DND-41 (cell line): ENCODE results near the gene PLSCR1.

Source experiments
- EZH2 ChIP-seq: IDR thresholded peaks from 3 replicates; pipeline ENCODE4 v1.6.1; 2012; ENCODE audit warnings: borderline replicate concordance, low read depth, mild to moderate bottlenecking, moderate library complexity, low read length, inconsistent platforms; ENCODE audit not compliant: severe bottlenecking
- TF ChIP-seq, protein P1 (sequence below): IDR thresholded peaks from 2 replicates; pipeline ENCODE4 v1.5.1; 2012; ENCODE audit warnings: borderline replicate concordance, low read length, moderate library complexity, mild to moderate bottlenecking; ENCODE audit not compliant: poor library complexity, severe bottlenecking; ENCODE audit errors: extremely low read depth

GRCh38 chr3:146471012-146471411, 73.4 kb downstream of the PLSCR1 start:
- TF ChIP-seq EZH2: no peak
- TF ChIP-seq, protein P1, sequence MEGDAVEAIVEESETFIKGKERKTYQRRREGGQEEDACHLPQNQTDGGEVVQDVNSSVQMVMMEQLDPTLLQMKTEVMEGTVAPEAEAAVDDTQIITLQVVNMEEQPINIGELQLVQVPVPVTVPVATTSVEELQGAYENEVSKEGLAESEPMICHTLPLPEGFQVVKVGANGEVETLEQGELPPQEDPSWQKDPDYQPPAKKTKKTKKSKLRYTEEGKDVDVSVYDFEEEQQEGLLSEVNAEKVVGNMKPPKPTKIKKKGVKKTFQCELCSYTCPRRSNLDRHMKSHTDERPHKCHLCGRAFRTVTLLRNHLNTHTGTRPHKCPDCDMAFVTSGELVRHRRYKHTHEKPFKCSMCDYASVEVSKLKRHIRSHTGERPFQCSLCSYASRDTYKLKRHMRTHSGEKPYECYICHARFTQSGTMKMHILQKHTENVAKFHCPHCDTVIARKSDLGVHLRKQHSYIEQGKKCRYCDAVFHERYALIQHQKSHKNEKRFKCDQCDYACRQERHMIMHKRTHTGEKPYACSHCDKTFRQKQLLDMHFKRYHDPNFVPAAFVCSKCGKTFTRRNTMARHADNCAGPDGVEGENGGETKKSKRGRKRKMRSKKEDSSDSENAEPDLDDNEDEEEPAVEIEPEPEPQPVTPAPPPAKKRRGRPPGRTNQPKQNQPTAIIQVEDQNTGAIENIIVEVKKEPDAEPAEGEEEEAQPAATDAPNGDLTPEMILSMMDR: no peak
